GM21786 (cell line): ENCODE results near the gene MTCL1.

Experiments
- ATAC-seq: cut with Tn5 transposase; IDR thresholded peaks from one replicate; pipeline ENCODE4 v1.9.1; 2021; ENCODE audit not compliant: unreplicated experiment

The MTCL1 gene

DNA sequence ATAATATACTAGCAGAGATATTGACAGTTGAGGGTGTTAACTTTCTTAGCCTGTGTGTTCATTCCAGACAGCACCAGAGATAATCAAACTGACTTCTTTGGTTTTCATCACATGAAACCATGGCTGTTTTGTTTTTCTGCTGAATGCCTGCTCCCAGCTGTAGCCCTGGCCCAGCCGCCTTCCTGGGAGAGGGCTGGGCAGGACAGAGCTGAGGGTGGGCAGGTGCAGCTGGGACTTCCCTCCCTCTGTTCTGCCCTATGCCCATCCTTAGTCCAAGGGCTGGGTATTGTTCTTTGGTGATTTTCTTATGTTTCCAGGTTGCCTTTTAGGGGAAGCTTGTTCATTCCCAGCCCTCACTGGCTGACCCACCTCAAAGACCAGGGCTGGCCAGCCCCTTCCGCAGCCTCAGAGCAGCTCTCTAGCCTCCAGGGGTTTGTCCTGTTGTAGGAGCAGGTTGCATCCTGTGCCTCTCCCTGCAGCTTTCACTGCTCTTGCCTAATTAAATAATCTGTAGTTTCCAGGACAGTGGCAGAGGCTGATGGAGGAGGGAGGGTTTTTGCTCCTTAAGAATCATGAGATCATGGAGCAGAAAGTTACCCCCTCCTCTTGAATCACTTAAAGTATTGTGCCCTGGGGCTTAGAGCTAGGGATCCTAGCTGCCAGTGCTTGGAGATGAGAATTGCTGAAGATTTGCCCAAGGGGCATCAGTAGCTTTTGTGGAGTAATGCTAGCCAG lies 61.4 kb downstream of the MTCL1 start:
- ATAC-seq, result no peak

- ATAC-seq, result no peak
Measured at GRCh38 chr18:8767340-8767739, 62.0 kb downstream of the MTCL1 start.

GRCh38 chr18:8769509-8770095 lies 64.2 kb downstream of the MTCL1 start:
- ATAC-seq, result no peak

DNA sequence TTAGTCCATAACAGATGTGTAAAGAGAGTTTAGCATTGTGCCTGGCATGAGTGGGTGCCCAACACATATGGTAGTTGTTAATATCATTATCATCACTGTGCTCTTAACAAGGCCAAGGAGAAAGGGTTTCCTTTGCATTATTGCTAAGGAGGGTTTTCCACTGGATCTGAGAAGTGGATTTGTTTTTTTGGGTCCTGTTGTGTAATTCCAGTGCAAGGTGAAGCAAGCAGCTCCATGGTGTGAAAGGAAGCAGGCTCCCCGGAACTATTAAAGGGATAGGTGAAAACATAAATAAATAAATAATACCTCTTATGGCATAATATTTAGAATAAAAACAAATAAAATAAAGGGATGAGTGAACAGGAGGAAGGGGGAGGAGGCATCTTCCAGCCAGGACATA lies 65.3 kb downstream of the MTCL1 start:
- ATAC-seq, result no peak

DNA sequence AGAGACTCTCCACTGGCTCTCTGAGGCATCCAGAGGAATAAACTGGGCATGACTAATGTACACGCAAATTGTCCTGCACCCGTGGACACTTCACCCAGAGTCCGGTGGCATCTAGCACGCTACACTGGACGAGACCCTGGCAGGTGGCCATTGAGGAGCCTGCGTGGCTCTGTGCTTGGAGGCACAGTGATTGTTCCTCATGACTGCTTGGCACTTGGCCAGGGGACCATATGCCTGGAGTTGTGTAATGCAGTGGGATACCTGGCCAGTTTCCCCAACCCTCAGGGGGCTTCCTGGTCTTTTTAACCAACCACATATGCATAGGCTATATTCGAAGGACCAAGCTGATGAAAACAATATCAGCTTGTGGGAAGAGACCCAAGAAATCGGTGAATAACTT lies 66.6 kb downstream of the MTCL1 start:
- no peak for ATAC-seq

DNA sequence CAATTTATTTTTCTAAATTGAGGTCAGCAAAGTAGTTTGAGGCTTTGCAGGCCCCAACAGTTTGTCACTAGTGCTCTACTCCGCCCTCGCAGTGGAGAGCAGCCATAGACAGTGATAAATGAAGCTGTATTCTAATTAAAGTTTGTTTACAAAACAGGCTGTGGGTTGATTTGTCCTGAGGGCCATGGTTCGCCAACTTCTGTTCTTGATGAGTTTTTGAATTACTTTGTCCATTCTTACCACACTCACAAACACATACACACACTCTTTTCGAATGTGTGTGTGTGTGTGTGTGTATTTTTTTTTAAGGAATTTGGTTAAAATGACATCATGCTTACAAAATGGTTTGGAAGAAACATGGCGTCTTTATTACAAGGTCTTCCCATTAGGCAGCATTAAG lies 68.6 kb downstream of the MTCL1 start:
- no peak for ATAC-seq

GRCh38 chr18:8776013-8776943 lies 70.9 kb downstream of the MTCL1 start:
- ATAC-seq, result no peak

GRCh38 chr18:8777846-8778245 lies 72.5 kb downstream of the MTCL1 start:
- ATAC-seq, result no peak

- no peak for ATAC-seq
Measured at GRCh38 chr18:8778386-8778785, 73.0 kb downstream of the MTCL1 start.

- no peak for ATAC-seq
Measured at GRCh38 chr18:8778824-8779223, 73.5 kb downstream of the MTCL1 start.

DNA sequence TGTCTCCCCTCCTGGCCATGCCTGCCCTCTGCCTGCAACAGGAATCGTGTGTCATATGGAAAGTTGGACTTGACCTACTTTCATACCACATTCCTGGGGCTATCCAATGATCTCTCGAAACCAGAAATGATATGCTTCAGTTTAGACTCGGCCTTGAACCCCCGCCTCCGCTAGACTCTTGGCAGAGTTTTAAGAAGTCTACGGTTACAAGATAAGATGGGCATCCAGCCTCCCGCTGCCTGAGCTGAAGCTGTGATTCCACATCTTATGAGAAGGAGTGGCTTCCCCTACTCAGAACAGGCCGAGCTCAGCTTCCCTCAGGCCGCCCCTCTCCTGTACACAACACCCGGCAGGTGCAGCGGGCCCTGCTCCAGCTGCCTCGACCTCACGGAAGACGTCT lies 73.9 kb downstream of the MTCL1 start:
- ATAC-seq, result no peak

- no peak for ATAC-seq
Measured at GRCh38 chr18:8780227-8780626, 74.9 kb downstream of the MTCL1 start.

DNA sequence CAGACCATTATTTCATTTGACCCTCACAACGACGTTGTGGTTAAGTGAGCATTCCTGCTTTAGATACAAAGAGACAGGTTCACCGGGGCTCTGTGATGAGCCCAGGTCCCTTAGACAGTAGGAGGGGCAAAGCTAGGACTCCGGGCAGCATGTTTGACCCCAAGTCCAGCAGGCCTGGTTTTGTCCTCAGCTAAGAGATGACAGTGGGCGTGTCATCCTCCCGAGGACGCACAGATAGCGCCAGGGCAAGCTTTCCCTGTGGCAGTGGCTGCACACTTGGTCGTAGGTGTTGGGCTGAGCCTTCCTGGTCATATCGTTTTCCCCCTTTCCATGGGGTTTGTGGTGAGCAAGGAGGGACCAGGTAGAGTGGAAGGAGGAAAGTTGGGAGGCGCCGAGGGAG lies 76.3 kb downstream of the MTCL1 start:
- ATAC-seq, result no peak

GRCh38 chr18:8783335-8783993 lies 78.1 kb downstream of the MTCL1 start:
- ATAC-seq, result no peak

DNA sequence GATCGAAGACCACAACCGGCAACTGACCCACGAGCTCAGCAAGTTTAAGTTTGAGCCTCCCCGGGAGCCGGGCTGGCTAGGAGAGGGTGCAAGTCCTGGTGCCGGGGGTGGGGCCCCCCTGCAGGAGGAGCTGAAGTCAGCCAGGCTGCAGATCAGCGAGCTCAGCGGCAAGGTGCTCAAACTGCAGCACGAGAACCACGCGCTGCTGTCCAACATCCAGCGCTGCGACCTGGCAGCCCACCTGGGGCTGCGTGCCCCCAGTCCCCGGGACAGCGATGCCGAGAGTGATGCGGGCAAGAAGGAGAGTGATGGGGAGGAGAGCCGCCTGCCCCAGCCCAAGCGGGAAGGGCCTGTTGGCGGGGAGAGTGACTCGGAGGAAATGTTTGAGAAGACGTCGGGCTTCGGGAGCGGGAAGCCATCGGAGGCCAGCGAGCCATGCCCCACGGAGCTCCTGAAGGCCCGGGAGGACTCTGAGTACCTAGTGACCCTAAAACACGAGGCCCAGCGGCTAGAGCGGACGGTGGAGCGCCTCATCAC lies 78.7 kb downstream of the MTCL1 start:
- no peak for ATAC-seq

DNA sequence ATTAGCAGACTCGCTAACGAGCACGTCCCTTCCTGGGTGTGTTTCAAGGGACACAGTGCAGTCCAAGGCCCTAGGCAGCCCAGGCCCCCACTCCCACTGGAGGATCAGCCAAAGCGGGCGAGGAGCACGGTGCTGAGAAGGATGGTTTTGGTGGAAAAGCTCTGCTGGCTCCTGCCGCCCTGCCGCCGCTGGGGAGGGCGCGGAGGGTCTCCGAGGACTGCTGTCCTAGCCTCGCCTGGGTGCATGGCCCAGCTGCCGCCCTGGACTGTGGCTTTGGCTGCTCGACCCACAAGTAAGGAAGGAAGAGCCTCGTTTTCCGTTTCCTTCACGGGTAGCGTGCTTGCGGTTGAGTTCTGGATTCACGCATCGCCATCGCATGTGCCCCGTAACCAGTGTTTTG lies 79.9 kb downstream of the MTCL1 start:
- no peak for ATAC-seq

GRCh38 chr18:8785855-8786482 lies 80.6 kb downstream of the MTCL1 start:
- ATAC-seq, result no peak

DNA sequence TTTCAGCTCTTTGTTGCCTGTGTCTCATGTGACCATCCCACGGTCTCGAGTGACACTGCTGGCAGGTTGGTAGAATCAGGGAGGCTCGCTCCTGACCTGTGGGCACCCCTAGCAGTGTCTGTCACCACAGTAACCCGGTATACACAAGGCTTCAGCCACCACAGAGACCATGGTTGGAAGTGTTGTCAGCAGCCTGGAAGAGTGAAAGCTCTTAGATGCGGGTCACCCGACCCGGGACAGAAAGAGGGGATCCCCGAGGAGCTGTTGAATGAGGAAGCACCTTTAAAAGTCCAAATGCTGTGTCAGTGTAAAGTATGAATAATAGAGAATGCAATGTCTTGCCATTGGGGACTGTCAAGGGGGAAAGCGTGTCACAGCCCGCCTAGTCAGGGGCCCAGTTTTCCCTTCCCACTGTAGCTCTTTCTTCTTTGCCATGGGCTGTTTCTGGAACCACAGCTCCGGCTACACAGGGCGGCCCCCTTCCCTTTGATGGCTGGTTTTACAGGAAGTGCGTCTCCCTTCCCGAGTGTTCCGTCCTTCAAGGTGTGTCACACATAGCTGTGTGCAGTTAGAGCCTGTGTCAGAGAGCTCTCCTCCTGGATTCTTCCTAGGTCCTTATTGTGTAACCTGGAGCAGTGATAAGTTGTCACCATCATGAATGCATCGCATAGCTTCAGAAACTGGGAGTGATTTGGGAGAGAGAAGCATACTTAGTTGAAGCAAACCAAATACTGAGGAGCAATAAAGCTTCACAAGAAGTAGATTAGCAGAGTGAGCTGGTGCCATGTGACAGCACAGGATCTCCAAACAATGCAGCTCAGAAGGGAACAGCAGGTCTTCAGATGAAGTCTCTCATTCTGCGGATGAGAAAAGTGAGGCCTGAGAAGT lies 81.4 kb downstream of the MTCL1 start:
- no peak for ATAC-seq

DNA sequence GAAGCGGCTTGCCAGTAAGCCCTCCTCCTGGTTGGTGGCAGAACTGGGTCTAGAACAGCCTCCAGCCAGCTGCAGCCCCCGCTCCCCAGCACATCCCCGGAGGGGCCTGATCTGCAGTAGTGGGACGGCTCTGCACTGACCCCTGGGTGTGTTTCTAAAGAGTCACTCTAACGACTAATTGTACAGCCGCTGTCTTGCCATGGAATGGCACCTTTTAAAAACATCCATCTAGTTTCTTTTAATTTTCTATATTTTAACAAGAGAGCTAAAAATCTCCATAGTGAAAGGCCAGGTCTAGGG lies 82.0 kb downstream of the MTCL1 start:
- no peak for ATAC-seq

- ATAC-seq, result no peak
Measured at GRCh38 chr18:8787794-8788193, 82.4 kb downstream of the MTCL1 start.
